Neural cell (in vitro differentiated cells): ENCODE measurements around the gene SLC25A29. TPM values are rescaled to one million over a fixed set of nuclear protein-coding genes. Genes with fewer than 3 reads are reported as not detected.

ENCODE experiments used
- H2AFZ ChIP-seq: fragments of 200-600, 300-800 bp; sonication (generic), shearing (Covaris generic); 2 replicates; pipeline ENCODE4 v1.6.0; 2014; ENCODE audit warnings: low read depth, mild to moderate bottlenecking, antibody characterized with exemption, low read length, moderate library complexity
- H3F3A ChIP-seq: fragments of 200-600 bp; shearing (Covaris generic); 2 replicates; pipeline ENCODE4 v1.6.1; 2016; ENCODE audit warnings: mild to moderate bottlenecking, moderate library complexity, mixed read lengths, antibody characterized with exemption, low read length; ENCODE audit not compliant: insufficient read depth, poor library complexity, severe bottlenecking
- H3K27ac ChIP-seq: fragments of 200-600, 300-800 bp; sonication (generic), shearing (Covaris generic); 2 replicates; pipeline ENCODE4 v1.5.1; 2014; ENCODE audit warnings: mild to moderate bottlenecking, low read length, moderate library complexity
- H3K27me3 ChIP-seq: fragments of 300-800, 200-600 bp; sonication (generic), shearing (Covaris generic); 2 replicates; pipeline ENCODE4 v1.6.0; 2014; ENCODE audit warnings: mild to moderate bottlenecking, low read depth, low read length, moderate library complexity; ENCODE audit not compliant: insufficient read depth
- H3K36me3 ChIP-seq: fragments of 300-800, 200-600 bp; sonication (generic), shearing (Covaris generic); 2 replicates; pipeline ENCODE4 v1.5.1; 2014; ENCODE audit warnings: mild to moderate bottlenecking, antibody characterized with exemption, low read length, moderate library complexity; ENCODE audit not compliant: insufficient read depth
- H3K4me2 ChIP-seq: fragments of 300-800, 200-600 bp; sonication (generic), shearing (Covaris generic); 2 replicates; pipeline ENCODE4 v1.6.0; 2014; ENCODE audit warnings: mild to moderate bottlenecking, low read length
- H3K4me3 ChIP-seq: fragments of 300-800, 200-600 bp; sonication (generic), shearing (Covaris generic); 2 replicates; pipeline ENCODE4 v1.5.1; 2014; ENCODE audit warnings: mild to moderate bottlenecking, low read length, moderate library complexity
- H3K79me2 ChIP-seq: fragments of 200-600 bp; shearing (Covaris generic); replicated peaks from 2 replicates; pipeline ENCODE4 v1.6.0; 2014; ENCODE audit warnings: mild to moderate bottlenecking, low read length, moderate library complexity; ENCODE audit not compliant: insufficient read depth
- H3K9ac ChIP-seq: fragments of 300-800, 200-600 bp; sonication (generic), shearing (Covaris generic); 2 replicates; pipeline ENCODE4 v1.6.1; 2016; ENCODE audit warnings: mild to moderate bottlenecking, low read length, mixed read lengths
- H3K9me2 ChIP-seq: fragments of 200-600 bp; shearing (Covaris generic); 2 replicates; pipeline ENCODE4 v1.6.1; 2016; ENCODE audit warnings: mild to moderate bottlenecking, low read length, mixed read lengths; ENCODE audit not compliant: insufficient read depth
- H3K9me3 ChIP-seq: fragments of 200-600, 300-800 bp; sonication (generic), shearing (Covaris generic); 2 replicates; pipeline ENCODE4 v1.6.1; 2016; ENCODE audit warnings: mild to moderate bottlenecking, mixed run types, low read length, moderate library complexity, mixed read lengths
- H4K20me1 ChIP-seq: fragments of 200-600 bp; shearing (Covaris generic); 2 replicates; pipeline ENCODE4 v1.6.1; 2016; ENCODE audit warnings: mild to moderate bottlenecking, mixed run types; ENCODE audit not compliant: insufficient read depth
- EP300 ChIP-seq: fragments of 450-650 bp; conservative IDR thresholded peaks from 2 replicates; pipeline ENCODE4 v1.6.1; 2014; ENCODE audit warnings: antibody characterized with exemption, mild to moderate bottlenecking, moderate library complexity; ENCODE audit not compliant: poor library complexity, severe bottlenecking
- EZH2 ChIP-seq: fragments of 200-600, 300-800 bp; shearing (Covaris generic), sonication (generic); IDR thresholded peaks from 2 replicates; pipeline ENCODE4 v1.6.1; 2014; ENCODE audit warnings: antibody characterized with exemption, low read length, borderline replicate concordance, mild to moderate bottlenecking; ENCODE audit not compliant: insufficient read depth, poor library complexity, severe bottlenecking
- MXI1 ChIP-seq: fragments of 450-650 bp; conservative IDR thresholded peaks from 2 replicates; pipeline ENCODE4 v1.6.1; 2014; ENCODE audit warnings: antibody characterized with exemption, mild to moderate bottlenecking; ENCODE audit not compliant: poor library complexity, severe bottlenecking
- POLR2AphosphoS5 ChIP-seq: IDR thresholded peaks from 2 replicates; pipeline ENCODE4 v1.6.1; 2012
- RAD21 ChIP-seq: fragments of 450-650 bp; conservative IDR thresholded peaks from 2 replicates; pipeline ENCODE4 v1.6.1; 2014; ENCODE audit warnings: antibody characterized with exemption, mild to moderate bottlenecking, moderate library complexity
- SMC3 ChIP-seq: fragments of 450-650 bp; conservative IDR thresholded peaks from 2 replicates; pipeline ENCODE4 v1.6.1; 2014; ENCODE audit warnings: antibody characterized with exemption, mild to moderate bottlenecking, moderate library complexity; ENCODE audit not compliant: poor library complexity
- TAF1 ChIP-seq: IDR thresholded peaks from 2 replicates; pipeline ENCODE4 v1.6.1; 2012; ENCODE audit warnings: low read depth
- polyA plus RNA-seq: library from polyadenylated mRNA; depleted of rRNA; stranded (reverse); fragments of >200 nt; gene quantifications from 2 replicates; pipeline ENCODE4 v1.2.3, GENCODE V29; 2014
- TF ChIP-seq, protein P1 (sequence below): IDR thresholded peaks from 2 replicates; pipeline ENCODE4 v1.6.1; 2012; ENCODE audit warnings: borderline replicate concordance
- TF ChIP-seq, protein P2 (sequence below): fragments of 450-650 bp; IDR thresholded peaks from 2 replicates; pipeline ENCODE4 v1.5.1; 2014; ENCODE audit warnings: antibody characterized with exemption, mild to moderate bottlenecking, moderate library complexity; ENCODE audit not compliant: poor library complexity, severe bottlenecking

SLC25A29 gene
- polyA plus RNA-seq, 1 donor from 2014 or later, result 447 TPM

GRCh38 chr14:100293497-100294212 lies 12.6 kb downstream of the SLC25A29 start:
- Histone ChIP-seq H4K20me1 (no peaks in the 10 kb centered on the region), H3K36me3 (peaks cover 8% of the 10 kb centered on the region), H3F3A (no peaks in the 10 kb centered on the region), H3K9me2 (no peaks in the 10 kb centered on the region), H2AFZ (no peak overlapping the region), H3K27ac (no peak overlapping the region), H3K9ac (no peak overlapping the region), H3K4me3 (no peak overlapping the region), H3K79me2 (no peaks in the 10 kb centered on the region), H3K4me2 (no peak overlapping the region), H3K9me3 (no peaks in the 10 kb centered on the region), H3K27me3 (no peaks in the 10 kb centered on the region)
- TF ChIP-seq SMC3, result no peak
- TF ChIP-seq, protein P1, sequence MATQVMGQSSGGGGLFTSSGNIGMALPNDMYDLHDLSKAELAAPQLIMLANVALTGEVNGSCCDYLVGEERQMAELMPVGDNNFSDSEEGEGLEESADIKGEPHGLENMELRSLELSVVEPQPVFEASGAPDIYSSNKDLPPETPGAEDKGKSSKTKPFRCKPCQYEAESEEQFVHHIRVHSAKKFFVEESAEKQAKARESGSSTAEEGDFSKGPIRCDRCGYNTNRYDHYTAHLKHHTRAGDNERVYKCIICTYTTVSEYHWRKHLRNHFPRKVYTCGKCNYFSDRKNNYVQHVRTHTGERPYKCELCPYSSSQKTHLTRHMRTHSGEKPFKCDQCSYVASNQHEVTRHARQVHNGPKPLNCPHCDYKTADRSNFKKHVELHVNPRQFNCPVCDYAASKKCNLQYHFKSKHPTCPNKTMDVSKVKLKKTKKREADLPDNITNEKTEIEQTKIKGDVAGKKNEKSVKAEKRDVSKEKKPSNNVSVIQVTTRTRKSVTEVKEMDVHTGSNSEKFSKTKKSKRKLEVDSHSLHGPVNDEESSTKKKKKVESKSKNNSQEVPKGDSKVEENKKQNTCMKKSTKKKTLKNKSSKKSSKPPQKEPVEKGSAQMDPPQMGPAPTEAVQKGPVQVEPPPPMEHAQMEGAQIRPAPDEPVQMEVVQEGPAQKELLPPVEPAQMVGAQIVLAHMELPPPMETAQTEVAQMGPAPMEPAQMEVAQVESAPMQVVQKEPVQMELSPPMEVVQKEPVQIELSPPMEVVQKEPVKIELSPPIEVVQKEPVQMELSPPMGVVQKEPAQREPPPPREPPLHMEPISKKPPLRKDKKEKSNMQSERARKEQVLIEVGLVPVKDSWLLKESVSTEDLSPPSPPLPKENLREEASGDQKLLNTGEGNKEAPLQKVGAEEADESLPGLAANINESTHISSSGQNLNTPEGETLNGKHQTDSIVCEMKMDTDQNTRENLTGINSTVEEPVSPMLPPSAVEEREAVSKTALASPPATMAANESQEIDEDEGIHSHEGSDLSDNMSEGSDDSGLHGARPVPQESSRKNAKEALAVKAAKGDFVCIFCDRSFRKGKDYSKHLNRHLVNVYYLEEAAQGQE, result no peak
- TF ChIP-seq RAD21, result no peak
- TF ChIP-seq MXI1, result no peak
- TF ChIP-seq POLR2AphosphoS5, result no peak
- no peak for TF ChIP-seq EZH2
- TF ChIP-seq, protein P2, sequence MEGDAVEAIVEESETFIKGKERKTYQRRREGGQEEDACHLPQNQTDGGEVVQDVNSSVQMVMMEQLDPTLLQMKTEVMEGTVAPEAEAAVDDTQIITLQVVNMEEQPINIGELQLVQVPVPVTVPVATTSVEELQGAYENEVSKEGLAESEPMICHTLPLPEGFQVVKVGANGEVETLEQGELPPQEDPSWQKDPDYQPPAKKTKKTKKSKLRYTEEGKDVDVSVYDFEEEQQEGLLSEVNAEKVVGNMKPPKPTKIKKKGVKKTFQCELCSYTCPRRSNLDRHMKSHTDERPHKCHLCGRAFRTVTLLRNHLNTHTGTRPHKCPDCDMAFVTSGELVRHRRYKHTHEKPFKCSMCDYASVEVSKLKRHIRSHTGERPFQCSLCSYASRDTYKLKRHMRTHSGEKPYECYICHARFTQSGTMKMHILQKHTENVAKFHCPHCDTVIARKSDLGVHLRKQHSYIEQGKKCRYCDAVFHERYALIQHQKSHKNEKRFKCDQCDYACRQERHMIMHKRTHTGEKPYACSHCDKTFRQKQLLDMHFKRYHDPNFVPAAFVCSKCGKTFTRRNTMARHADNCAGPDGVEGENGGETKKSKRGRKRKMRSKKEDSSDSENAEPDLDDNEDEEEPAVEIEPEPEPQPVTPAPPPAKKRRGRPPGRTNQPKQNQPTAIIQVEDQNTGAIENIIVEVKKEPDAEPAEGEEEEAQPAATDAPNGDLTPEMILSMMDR, result no peak
- TF ChIP-seq TAF1, result no peak

DNA sequence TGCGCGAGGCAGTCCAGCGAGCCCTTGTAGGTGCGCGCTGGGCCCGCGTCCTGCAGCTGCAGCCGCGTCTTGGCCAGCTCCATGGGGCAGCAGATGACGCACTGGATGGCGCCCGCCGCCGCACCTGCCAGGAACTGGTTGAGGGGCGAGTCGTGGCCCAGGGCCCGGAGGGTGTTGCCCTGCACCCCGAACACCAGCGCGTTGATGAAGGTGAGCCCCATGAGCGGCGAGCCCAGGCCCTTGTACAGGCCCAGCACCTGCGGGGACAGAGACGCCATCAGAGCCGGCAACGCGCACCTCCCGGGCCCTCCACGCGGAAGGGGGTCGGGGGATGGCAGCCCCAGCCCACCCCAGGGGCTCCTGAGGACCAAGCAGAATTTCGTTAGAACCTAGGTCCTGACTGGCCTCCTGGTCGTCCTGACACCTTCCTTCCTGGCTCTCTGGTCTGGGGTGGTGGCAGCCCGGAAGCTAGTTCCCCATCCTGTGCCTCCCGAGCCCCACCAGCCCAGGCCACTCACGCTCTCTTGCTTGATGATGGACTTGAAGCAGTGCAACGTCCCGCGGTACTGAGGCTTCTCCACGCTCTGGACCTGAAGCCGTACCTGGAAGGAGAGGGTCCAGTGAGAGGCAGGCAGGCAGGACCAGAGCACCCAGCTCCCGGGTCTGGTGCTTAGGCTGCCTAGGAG lies 13.3 kb downstream of the SLC25A29 start:
- no peaks in the 10 kb centered on the region for H3K9me3 ChIP-seq
- no peak overlapping the region for H3K4me3 ChIP-seq
- no peaks in the 10 kb centered on the region for H3K79me2 ChIP-seq
- H3K4me2 ChIP-seq, result no peak overlapping the region
- H3K36me3 ChIP-seq, result peaks cover 8% of the 10 kb centered on the region
- TF ChIP-seq EP300, result no peak
- no peak for TF ChIP-seq MXI1
- no peak for TF ChIP-seq RAD21
- no peak for TF ChIP-seq SMC3
- TF ChIP-seq EZH2, result no peak
- no peak for TF ChIP-seq POLR2AphosphoS5
- TF ChIP-seq, protein P1, result no peak
- no peak for TF ChIP-seq TAF1
- TF ChIP-seq, protein P2, result no peak
- H3K27me3 ChIP-seq, result no peaks in the 10 kb centered on the region
- H4K20me1 ChIP-seq, result no peaks in the 10 kb centered on the region
- no peaks in the 10 kb centered on the region for H3F3A ChIP-seq
- no peaks in the 10 kb centered on the region for H3K9me2 ChIP-seq
- H3K27ac ChIP-seq, result no peak overlapping the region
- H2AFZ ChIP-seq, result no peak overlapping the region
- no peak overlapping the region for H3K9ac ChIP-seq
